ENCODE measurements around the gene UNK. TPM values are rescaled to one million over a fixed set of nuclear protein-coding genes. Genes with fewer than 3 reads are reported as not detected.
A peak's percentile ranks its signal among the peaks of the same experiment; 100 is the strongest.

UNK gene
- total RNA-seq, 3 donors from 2014 or later: 24.5 to 27.5 (median 25.7) TPM

- H3K4me1 ChIP-seq (ENCODE audit: low read depth): no peaks in the 10 kb centered on the region
- no peaks in the 10 kb centered on the region for H3K36me3 ChIP-seq (ENCODE audit: low read depth)
- DNase-seq (no peak), ATAC-seq (no peak)
- intact Hi-C loops (cut with DNase I, micrococcal nuclease): no loop called here
- H3K4me3 ChIP-seq: no peak overlapping the region
- no peaks in the 10 kb centered on the region for H3K9me3 ChIP-seq
- TF ChIP-seq, protein P1, sequence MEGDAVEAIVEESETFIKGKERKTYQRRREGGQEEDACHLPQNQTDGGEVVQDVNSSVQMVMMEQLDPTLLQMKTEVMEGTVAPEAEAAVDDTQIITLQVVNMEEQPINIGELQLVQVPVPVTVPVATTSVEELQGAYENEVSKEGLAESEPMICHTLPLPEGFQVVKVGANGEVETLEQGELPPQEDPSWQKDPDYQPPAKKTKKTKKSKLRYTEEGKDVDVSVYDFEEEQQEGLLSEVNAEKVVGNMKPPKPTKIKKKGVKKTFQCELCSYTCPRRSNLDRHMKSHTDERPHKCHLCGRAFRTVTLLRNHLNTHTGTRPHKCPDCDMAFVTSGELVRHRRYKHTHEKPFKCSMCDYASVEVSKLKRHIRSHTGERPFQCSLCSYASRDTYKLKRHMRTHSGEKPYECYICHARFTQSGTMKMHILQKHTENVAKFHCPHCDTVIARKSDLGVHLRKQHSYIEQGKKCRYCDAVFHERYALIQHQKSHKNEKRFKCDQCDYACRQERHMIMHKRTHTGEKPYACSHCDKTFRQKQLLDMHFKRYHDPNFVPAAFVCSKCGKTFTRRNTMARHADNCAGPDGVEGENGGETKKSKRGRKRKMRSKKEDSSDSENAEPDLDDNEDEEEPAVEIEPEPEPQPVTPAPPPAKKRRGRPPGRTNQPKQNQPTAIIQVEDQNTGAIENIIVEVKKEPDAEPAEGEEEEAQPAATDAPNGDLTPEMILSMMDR (IDR thresholded peaks at IDR 0.05): no peak
Observed at GRCh38 chr17:75803883-75804282, 19.3 kb downstream of the UNK start.

DNA sequence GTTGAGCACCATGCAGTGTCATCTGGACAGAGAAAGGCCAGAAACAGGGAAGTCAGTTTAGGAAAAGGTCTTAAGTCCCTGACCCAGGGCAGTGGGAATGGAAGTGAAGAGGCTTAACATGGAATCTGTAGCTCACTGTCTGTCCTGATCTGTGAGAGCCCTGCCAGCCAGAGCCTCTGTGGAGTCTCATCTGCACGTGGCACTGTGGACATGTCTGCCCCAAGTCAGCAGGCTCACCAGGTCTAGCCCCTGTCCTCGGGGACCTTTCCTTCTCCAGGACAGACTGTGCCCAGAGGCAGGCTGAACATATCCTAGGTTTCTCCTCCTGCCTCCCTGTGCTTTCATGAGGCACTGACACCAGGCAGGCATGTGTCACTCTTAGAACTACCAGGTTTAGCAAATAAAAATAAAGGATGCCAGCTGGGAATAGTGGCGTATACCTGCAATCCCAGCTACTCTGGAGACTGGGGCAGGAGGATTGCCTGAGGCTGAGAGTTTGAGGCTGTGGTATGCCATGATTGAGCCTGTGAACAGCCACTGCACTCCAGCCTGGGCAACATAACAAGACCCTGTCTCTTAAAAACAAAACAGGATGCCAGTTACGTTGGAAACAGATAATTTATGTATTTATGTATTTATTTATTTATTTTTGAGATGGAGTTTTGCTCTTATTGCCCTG, 22.4 kb downstream of the UNK start:
- H3K4me3 ChIP-seq: no peak overlapping the region
- H3K9me3 ChIP-seq: no peaks in the 10 kb centered on the region
- intact Hi-C loops (cut with DNase I, micrococcal nuclease): no loop called here
- H3K36me3 ChIP-seq (ENCODE audit: low read depth): no peaks in the 10 kb centered on the region
- H3K4me1 ChIP-seq (ENCODE audit: low read depth): no peaks in the 10 kb centered on the region
- DNase-seq: no peak
- TF ChIP-seq, protein P1 (IDR thresholded peaks at IDR 0.05): no peak
- no peak for ATAC-seq

DNA sequence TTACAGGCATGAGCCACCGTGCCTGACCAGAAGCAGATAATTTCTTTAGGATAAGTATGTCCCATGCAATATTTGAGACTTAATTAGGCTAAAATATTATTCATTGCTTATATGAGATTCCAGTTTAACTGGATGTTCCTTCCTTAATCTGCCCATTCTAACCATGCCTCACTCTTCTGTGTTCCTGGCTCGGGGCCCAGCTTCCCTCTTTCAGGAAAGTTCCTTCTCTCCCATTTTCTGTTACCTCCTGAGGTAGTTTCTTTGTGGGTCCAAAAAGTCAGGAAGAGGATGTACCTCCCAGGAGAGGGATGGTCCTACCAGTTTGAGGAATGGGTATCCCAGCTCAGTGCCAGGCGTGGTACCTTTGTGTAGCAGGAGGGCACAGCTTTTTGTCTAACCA, 23.3 kb downstream of the UNK start:
- TF ChIP-seq, protein P1 (IDR thresholded peaks at IDR 0.05): no peak
- ATAC-seq: no peak
- intact Hi-C loops (cut with DNase I, micrococcal nuclease): no loop called here
- DNase-seq: no peak
- Histone ChIP-seq H3K9me3 (no peaks in the 10 kb centered on the region), H3K4me1 (ENCODE audit: low read depth) (no peaks in the 10 kb centered on the region), H3K4me3 (no peak overlapping the region), H3K36me3 (ENCODE audit: low read depth) (no peaks in the 10 kb centered on the region)

DNA sequence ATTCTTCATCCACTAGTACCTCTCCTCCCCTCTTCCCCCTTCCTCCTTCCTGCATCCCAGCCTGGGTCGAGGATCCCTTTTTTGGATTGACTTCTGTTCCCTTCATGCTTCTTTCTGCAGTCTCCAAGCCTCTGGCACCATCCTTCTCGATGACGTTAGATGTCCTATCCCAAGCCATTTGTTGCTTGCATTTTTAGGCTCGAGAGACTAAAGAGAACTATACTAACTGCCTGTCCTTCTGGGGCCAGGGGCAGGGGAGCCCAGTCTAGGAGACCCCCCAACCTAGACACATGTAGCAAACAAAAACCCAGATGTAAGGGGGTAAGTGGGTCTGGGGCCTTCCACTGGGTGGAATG, 23.9 kb downstream of the UNK start:
- TF ChIP-seq, protein P1 (IDR thresholded peaks at IDR 0.05): no peak
- Histone ChIP-seq H3K9me3 (no peaks in the 10 kb centered on the region), H3K36me3 (ENCODE audit: low read depth) (no peaks in the 10 kb centered on the region), H3K4me3 (no peak overlapping the region), H3K4me1 (ENCODE audit: low read depth) (no peaks in the 10 kb centered on the region)
- ATAC-seq: no peak
- DNase-seq: no peak
- intact Hi-C loops (cut with DNase I, micrococcal nuclease): no loop called here

DNA sequence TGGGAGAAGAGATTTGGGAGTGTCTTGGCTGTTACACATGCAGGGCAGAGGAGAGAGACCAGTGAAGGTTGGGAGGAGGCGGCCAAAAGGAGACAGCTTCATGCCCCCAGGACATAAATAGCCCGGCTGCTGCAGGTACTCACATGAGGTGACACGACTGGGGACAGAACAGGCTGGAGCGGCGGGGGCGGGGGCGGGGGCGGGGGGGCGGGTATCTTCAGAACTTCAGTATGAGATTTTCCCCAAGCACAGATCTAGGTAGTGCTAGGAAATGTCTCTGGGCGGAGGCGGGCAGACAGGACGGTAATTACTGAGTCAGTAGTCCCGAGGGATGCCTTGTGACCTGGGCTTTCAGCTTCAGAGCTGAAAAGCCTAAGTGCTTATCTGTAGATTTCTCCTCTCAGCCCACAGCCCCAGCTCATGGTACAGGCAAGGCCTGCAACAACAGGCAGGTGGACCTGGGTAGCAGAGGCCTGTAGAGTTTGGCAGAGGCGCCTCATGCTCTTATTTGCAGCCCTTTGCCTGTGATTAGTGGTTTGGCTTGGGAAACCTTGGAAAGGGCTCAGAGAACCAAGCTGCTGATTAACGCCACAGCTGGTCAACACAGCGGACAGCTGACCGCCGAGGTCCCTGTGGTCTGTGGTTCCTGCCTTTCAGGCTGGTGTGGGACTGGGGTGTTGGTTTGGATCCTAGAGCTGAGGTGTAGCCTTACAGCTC, 24.5 kb downstream of the UNK start:
- ATAC-seq: peak; percentile 10
- Histone ChIP-seq H3K4me1 (ENCODE audit: low read depth) (no peaks in the 10 kb centered on the region), H3K36me3 (ENCODE audit: low read depth) (no peaks in the 10 kb centered on the region), H3K9me3 (no peaks in the 10 kb centered on the region), H3K4me3 (no peak overlapping the region)
- TF ChIP-seq, protein P1 (IDR thresholded peaks at IDR 0.05): no peak
- intact Hi-C loops (cut with DNase I, micrococcal nuclease): no loop called here
- peak in 1 of 3 donors; percentile 42 for DNase-seq

Data from mucosa of descending colon (tissue), 3 donors.